Erythroblast (primary cell): Measurements from ENCODE around the gene HDX.

Experiments
- GATA1 ChIP-seq: IDR thresholded peaks from 2 replicates; pipeline ENCODE4 v1.6.1; 2011; ENCODE audit warnings: low read depth, mild to moderate bottlenecking, control low read depth, low read length, moderate library complexity
- POLR2A ChIP-seq: IDR thresholded peaks from 2 replicates; pipeline ENCODE4 v1.6.1; 2011; ENCODE audit warnings: mild to moderate bottlenecking, low read length

GRCh38 chrX:84469226-84469625 is 33.0 kb downstream of the HDX start:
- TF ChIP-seq POLR2A = no peak
- TF ChIP-seq GATA1 = no peak
